KMS-11 (cell line): Measurements from ENCODE around the gene CERS6.

Experiments used
- H2AFZ ChIP-seq: fragments of 200-600 bp; sonication (generic); 2 replicates; pipeline ENCODE4 v1.6.1; 2016; ENCODE audit warnings: antibody characterized with exemption, mixed run types, low read depth
- H3K27ac ChIP-seq: fragments of 200-600 bp; sonication (generic); 2 replicates; pipeline ENCODE4 v1.6.1; 2016; ENCODE audit warnings: mild to moderate bottlenecking, mixed run types
- H3K27me3 ChIP-seq: fragments of 200-600 bp; sonication (generic); 2 replicates; pipeline ENCODE4 v1.6.1; 2017; ENCODE audit warnings: mild to moderate bottlenecking, low read depth, mixed run types, moderate library complexity; ENCODE audit not compliant: insufficient read depth
- H3K36me3 ChIP-seq: fragments of 200-600 bp; sonication (generic); 2 replicates; pipeline ENCODE4 v1.6.1; 2017; ENCODE audit warnings: mild to moderate bottlenecking, mixed run types; ENCODE audit not compliant: insufficient read depth
- H3K4me1 ChIP-seq: fragments of 200-600 bp; sonication (generic); 2 replicates; pipeline ENCODE4 v1.6.1; 2016; ENCODE audit warnings: mild to moderate bottlenecking, low read depth, mixed run types; ENCODE audit not compliant: poor library complexity, severe bottlenecking
- H3K4me2 ChIP-seq: fragments of 200-600 bp; sonication (generic); 2 replicates; pipeline ENCODE4 v1.7.0; 2016; ENCODE audit warnings: mild to moderate bottlenecking, mixed run types
- H3K4me3 ChIP-seq: fragments of 200-600 bp; sonication (generic); IDR thresholded peaks from 2 replicates; pipeline ENCODE4 v1.6.1; 2017; ENCODE audit warnings: low read depth, low read length, mixed read lengths; ENCODE audit not compliant: insufficient read depth
- H3K79me2 ChIP-seq: fragments of 200-600 bp; sonication (generic); 2 replicates; pipeline ENCODE4 v1.6.1; 2016; ENCODE audit warnings: low read depth, mixed run types; ENCODE audit not compliant: insufficient read depth
- H3K9ac ChIP-seq: fragments of 200-600 bp; sonication (generic); 2 replicates; pipeline ENCODE4 v1.6.1; 2016; ENCODE audit warnings: mild to moderate bottlenecking, mixed run types
- H4K20me1 ChIP-seq: fragments of 200-600 bp; sonication (generic); 2 replicates; pipeline ENCODE4 v1.6.1; 2016; ENCODE audit warnings: mild to moderate bottlenecking, mixed run types; ENCODE audit not compliant: insufficient read depth
- TF ChIP-seq, protein P1 (sequence below): fragments of 200-600 bp; sonication (generic); conservative IDR thresholded peaks from 2 replicates; pipeline ENCODE4 v1.6.1; 2017; ENCODE audit warnings: low read depth, mild to moderate bottlenecking, antibody characterized with exemption, low read length, moderate library complexity, mixed read lengths

The CERS6 gene

DNA sequence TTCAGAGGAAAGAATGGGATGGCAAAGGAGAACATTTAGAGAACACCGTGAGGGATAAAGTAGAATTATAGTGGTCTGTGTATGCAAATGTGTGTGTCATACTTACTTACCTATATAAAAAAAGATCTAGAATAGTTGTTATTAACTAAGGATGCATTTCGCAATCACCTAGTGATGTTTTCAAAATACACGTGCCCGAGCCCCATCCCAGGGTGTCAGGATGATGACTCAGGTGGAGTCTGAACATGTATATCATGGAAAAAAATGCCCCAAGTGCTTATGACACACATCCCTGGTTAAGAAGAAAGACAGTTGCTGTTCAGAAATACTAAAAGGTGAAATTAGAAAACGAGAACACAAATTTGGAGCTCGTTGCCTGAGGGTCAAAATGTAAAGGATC, 109.0 kb downstream of the CERS6 start:
- Histone ChIP-seq H3K4me2 (no peak overlapping the region), H4K20me1 (no peaks in the 10 kb centered on the region; the same call in 1 of the 2 replicates), H3K27ac (no peak overlapping the region), H3K4me1 (peaks cover 6% of the 10 kb centered on the region), H3K36me3 (no peaks in the 10 kb centered on the region), H2AFZ (no peak overlapping the region), H3K79me2 (no peaks in the 10 kb centered on the region), H3K27me3 (no peaks in the 10 kb centered on the region), H3K4me3 (no peak overlapping the region), H3K9ac (no peak overlapping the region)
- TF ChIP-seq, protein P1, sequence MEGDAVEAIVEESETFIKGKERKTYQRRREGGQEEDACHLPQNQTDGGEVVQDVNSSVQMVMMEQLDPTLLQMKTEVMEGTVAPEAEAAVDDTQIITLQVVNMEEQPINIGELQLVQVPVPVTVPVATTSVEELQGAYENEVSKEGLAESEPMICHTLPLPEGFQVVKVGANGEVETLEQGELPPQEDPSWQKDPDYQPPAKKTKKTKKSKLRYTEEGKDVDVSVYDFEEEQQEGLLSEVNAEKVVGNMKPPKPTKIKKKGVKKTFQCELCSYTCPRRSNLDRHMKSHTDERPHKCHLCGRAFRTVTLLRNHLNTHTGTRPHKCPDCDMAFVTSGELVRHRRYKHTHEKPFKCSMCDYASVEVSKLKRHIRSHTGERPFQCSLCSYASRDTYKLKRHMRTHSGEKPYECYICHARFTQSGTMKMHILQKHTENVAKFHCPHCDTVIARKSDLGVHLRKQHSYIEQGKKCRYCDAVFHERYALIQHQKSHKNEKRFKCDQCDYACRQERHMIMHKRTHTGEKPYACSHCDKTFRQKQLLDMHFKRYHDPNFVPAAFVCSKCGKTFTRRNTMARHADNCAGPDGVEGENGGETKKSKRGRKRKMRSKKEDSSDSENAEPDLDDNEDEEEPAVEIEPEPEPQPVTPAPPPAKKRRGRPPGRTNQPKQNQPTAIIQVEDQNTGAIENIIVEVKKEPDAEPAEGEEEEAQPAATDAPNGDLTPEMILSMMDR = no peak

DNA sequence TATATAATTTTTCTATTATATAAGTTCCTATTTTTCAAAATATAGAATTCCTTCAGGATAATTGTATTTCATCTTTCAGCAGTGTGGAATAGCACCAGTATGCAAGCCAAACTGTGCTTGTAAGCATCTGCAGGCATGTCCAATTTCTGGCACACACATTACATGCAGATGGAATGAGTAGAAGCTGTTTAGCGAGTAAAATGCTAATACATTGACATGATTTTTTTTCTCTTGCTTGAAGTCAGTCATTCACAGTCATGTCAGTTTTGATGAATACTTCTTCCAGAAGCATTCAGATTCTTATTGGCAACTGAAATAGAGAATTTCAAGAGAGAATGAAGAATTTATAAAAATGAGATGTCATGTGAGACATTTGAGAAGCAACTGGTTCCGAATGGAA, 109.4 kb downstream of the CERS6 start:
- H3K4me1 ChIP-seq = peaks cover 6% of the 10 kb centered on the region
- H4K20me1 ChIP-seq = no peaks in the 10 kb centered on the region; the same call in 1 of the 2 replicates
- no peak overlapping the region for H2AFZ ChIP-seq
- H3K36me3 ChIP-seq = no peaks in the 10 kb centered on the region
- H3K79me2 ChIP-seq = no peaks in the 10 kb centered on the region
- TF ChIP-seq, protein P1 = no peak
- no peak overlapping the region for H3K4me3 ChIP-seq
- H3K9ac ChIP-seq = no peak overlapping the region
- H3K27me3 ChIP-seq = no peaks in the 10 kb centered on the region
- no peak overlapping the region for H3K27ac ChIP-seq
- H3K4me2 ChIP-seq = no peak overlapping the region

DNA sequence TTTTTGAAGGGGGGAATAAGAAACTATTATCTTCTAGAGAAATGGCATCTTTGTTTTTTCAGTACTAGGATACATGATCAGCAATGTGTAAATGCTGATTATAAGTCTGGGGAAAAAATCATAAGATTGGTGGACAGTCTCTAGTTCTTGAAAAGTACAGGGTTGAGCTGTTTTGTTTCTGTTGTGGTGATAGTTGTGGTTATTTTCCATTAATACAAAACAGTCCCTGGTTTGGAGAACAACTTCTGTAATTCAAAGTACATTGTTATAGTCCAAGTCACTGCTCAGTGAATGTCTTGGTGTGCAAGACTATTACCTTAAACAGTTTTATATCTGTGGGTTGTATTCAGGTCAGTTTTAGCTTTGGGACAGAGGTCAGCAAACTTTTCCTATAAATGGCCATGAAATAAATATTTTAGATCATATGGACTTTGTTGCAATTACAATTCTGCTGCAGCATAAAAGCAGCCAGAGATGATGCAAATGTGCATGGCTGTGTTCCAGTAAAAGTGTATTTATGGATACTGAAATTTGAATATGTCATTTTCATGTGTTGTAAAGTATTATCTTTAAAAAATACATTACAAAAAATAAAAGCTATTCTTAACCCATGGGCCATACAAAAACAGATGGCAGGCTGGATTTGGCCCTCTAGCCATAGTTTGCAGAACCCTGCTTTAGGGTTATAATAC, 111.0 kb downstream of the CERS6 start:
- Histone ChIP-seq H3K4me3 (no peak overlapping the region), H3K27me3 (no peaks in the 10 kb centered on the region), H3K4me2 (no peak overlapping the region), H3K9ac (no peak overlapping the region), H3K27ac (no peak overlapping the region), H3K36me3 (no peaks in the 10 kb centered on the region), H3K4me1 (peaks cover 6% of the 10 kb centered on the region), H2AFZ (no peak overlapping the region), H3K79me2 (no peaks in the 10 kb centered on the region), H4K20me1 (no peaks in the 10 kb centered on the region; the same call in 1 of the 2 replicates)
- TF ChIP-seq, protein P1 = no peak

DNA sequence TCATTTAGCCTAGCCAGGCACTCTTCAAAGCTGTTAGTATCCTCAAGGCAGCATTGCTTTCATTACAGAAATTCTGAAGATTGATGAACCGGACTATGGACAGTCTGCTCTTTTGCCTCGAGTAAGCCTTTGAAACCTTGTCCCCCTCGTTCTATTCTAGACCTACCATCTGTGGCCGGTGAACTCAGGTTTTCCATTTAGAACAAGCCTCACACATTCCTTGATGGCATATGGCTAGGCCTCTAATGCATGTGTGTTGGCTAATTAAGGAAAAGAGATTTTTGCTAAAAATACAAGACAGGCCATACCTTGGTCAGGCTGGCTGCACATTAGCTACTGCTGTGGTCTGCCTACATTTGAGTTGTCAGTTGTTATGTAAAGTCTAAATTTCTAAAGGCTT, 111.8 kb downstream of the CERS6 start:
- no peaks in the 10 kb centered on the region for H3K79me2 ChIP-seq
- TF ChIP-seq, protein P1 = no peak
- H3K36me3 ChIP-seq = no peaks in the 10 kb centered on the region
- no peak overlapping the region for H3K27ac ChIP-seq
- no peaks in the 10 kb centered on the region; the same call in 1 of the 2 replicates for H4K20me1 ChIP-seq
- H3K4me1 ChIP-seq = peaks cover 6% of the 10 kb centered on the region
- H2AFZ ChIP-seq = no peak overlapping the region
- no peak overlapping the region for H3K4me2 ChIP-seq
- no peak overlapping the region for H3K9ac ChIP-seq
- H3K4me3 ChIP-seq = no peak overlapping the region
- H3K27me3 ChIP-seq = no peaks in the 10 kb centered on the region
